Esophagus (tissue), 2 donors: Measurements from ENCODE around the gene SLC8A1. TPM values are rescaled to one million over a fixed set of nuclear protein-coding genes. Genes with fewer than 3 reads are reported as not detected.

Experiments used
- H3K27ac ChIP-seq, 2 donors: one replicate each; pipeline ENCODE4 v1.5.1; 2013; ENCODE audit warnings: low read depth in 2 of 2, mild to moderate bottlenecking in 2 of 2, inconsistent platforms in 1 of 2, low read length in 1 of 2, moderate library complexity in 1 of 2
- H3K27me3 ChIP-seq, 2 donors: one replicate each; pipeline ENCODE4 v1.6.1; 2013; ENCODE audit warnings: low read length in 2 of 2, control low read depth in 1 of 2, mild to moderate bottlenecking in 1 of 2; ENCODE audit not compliant: insufficient read depth in 2 of 2, control insufficient read depth in 1 of 2
- H3K36me3 ChIP-seq, 2 donors: one replicate each; pipeline ENCODE4 v1.6.1; 2013; ENCODE audit warnings: low read length in 1 of 2; ENCODE audit not compliant: control insufficient read depth in 2 of 2, insufficient read depth in 2 of 2
- H3K4me1 ChIP-seq, 2 donors: one replicate each; pipeline ENCODE4 v1.6.1; 2013; ENCODE audit warnings: low read length in 1 of 2; ENCODE audit not compliant: control insufficient read depth in 2 of 2, insufficient read depth in 2 of 2
- H3K4me3 ChIP-seq, 2 donors: one replicate each; pipeline ENCODE4 v1.5.1; 2013; ENCODE audit warnings: low read length in 2 of 2, mild to moderate bottlenecking in 2 of 2, low read depth in 1 of 2, moderate library complexity in 1 of 2
- H3K9me3 ChIP-seq, 2 donors: one replicate each; pipeline ENCODE4 v1.6.1; 2013; ENCODE audit warnings: mild to moderate bottlenecking in 2 of 2, low read depth in 1 of 2, low read length in 1 of 2, moderate library complexity in 1 of 2; ENCODE audit not compliant: control insufficient read depth in 2 of 2, insufficient read depth in 1 of 2
- WGBS, 2 donors: extraction: QIAGEN DNeasy Blood & Tissue Kit; methylation state at CpG; one replicate each; pipeline ENCODE4 v1.1.7; 2013; 5-methylcytosine and 5-hydroxymethylcytosine counted together
- polyA plus RNA-seq, 2 donors: library from polyadenylated mRNA; stranded (reverse); fragments of 200-250 nt; gene quantifications; one replicate each; pipeline ENCODE4 v1.2.3, GENCODE V29; 2013
- donor health status: healthy with polysubstance abuse.
- donor health status: Bipolar disorder and iron deficiency.

Gene SLC8A1
- polyA plus RNA-seq, 2 donors, result 0.26 to 0.73 TPM

DNA sequence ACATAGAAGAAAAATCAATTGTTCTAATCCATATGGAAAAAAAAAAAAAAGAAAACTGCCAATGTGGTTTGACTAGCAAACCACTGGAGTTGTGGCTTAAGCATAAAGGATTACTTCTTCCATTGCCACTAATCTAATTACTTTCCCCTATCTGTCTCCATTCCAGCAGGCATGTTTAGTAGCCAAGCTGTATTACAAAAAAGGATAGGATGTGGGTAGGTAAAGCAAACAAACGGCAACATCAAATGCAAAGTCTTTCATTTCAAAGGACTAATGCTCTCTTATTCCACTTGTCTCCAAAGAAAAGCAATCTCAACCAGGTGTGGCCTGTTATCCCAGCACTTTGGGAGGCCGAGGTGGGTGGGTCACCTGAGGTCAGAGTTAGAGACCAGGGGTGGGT, 36.5 kb downstream of the SLC8A1 start:
- no peak overlapping the region for H3K27ac ChIP-seq
- no peaks in the 10 kb centered on the region for H3K9me3 ChIP-seq
- H3K4me3 ChIP-seq, result no peak overlapping the region
- H3K27me3 ChIP-seq, result no peaks in the 10 kb centered on the region
- whole genome bisulfite sequencing, 2 donors, result 58 to 62% methylated on average over 2 of the region's 2 CpGs
- no peaks in the 10 kb centered on the region for H3K36me3 ChIP-seq
- H3K4me1 ChIP-seq, result no peaks in the 10 kb centered on the region

DNA sequence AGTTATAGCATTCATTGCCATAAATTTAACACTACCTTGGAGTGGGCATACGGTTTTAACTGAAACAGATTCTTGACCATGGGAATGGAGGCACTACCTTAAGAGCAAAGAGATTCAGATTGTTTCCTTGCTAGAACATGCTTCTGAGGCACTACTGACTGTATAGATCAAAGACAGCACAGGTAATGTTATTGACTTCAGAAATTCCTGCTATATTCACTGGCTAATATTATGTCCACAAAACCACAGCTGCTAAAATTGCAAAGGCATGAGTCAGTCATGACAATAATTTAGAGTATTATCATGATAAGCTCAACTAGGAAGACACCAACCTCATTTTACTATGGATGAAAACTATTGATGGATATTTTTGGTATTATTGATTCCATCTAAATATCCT, 39.4 kb downstream of the SLC8A1 start:
- no peaks in the 10 kb centered on the region for H3K27me3 ChIP-seq
- H3K36me3 ChIP-seq, result no peaks in the 10 kb centered on the region
- no peak overlapping the region for H3K27ac ChIP-seq
- H3K4me1 ChIP-seq, result no peaks in the 10 kb centered on the region
- 70 to 95% methylated on average over 1 of the region's 1 CpG for WGBS, 2 donors
- H3K9me3 ChIP-seq, result no peaks in the 10 kb centered on the region
- H3K4me3 ChIP-seq, result no peak overlapping the region

DNA sequence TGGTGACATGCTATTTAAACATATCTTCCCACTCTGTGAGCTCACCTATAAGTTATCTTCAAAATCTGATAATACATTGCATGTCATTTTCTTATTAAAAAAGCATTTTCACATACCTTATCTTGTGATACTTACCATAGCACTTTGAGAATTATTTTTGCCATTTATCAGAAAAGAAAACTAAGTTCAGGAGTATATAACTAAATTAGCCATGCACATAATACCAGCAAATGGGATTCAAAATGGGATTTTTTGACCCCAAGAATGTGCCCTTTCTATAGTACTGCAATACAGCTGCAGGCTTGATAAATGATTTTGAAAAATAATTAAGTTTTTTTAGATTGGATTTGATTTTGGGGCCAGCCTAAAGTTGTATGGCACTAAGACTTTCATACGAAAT, 41.2 kb downstream of the SLC8A1 start:
- no peaks in the 10 kb centered on the region for H3K36me3 ChIP-seq
- H3K27me3 ChIP-seq, result no peaks in the 10 kb centered on the region
- H3K4me1 ChIP-seq, result no peaks in the 10 kb centered on the region
- WGBS, 2 donors, result 82 to 86% methylated on average over 1 of the region's 1 CpG
- no peaks in the 10 kb centered on the region for H3K9me3 ChIP-seq
- no peak overlapping the region for H3K27ac ChIP-seq
- no peak overlapping the region for H3K4me3 ChIP-seq

DNA sequence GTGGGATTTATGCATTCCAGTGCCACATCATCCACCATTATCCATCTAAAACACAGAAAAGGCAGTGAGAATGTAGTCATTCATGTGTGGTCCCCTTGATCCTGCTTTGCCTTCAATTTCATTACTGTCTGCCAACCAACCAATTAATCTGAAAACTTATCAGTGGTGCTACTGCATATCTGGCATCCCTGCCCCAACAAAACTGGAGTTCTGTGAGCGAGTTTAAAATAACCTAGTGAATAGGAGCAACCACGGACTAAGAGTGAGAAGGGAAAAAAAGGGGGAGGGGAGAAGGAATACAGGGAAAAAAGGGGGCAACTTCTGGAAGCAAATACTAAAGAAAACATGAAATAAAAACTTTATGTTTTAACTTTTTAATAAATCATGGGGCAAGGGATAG, 42.2 kb downstream of the SLC8A1 start:
- H3K4me3 ChIP-seq, result no peak overlapping the region
- H3K4me1 ChIP-seq, result no peaks in the 10 kb centered on the region
- H3K9me3 ChIP-seq, result no peaks in the 10 kb centered on the region
- 67 to 86% methylated on average over 2 of the region's 2 CpGs for WGBS, 2 donors
- no peaks in the 10 kb centered on the region for H3K27me3 ChIP-seq
- no peak overlapping the region for H3K27ac ChIP-seq
- no peaks in the 10 kb centered on the region for H3K36me3 ChIP-seq

DNA sequence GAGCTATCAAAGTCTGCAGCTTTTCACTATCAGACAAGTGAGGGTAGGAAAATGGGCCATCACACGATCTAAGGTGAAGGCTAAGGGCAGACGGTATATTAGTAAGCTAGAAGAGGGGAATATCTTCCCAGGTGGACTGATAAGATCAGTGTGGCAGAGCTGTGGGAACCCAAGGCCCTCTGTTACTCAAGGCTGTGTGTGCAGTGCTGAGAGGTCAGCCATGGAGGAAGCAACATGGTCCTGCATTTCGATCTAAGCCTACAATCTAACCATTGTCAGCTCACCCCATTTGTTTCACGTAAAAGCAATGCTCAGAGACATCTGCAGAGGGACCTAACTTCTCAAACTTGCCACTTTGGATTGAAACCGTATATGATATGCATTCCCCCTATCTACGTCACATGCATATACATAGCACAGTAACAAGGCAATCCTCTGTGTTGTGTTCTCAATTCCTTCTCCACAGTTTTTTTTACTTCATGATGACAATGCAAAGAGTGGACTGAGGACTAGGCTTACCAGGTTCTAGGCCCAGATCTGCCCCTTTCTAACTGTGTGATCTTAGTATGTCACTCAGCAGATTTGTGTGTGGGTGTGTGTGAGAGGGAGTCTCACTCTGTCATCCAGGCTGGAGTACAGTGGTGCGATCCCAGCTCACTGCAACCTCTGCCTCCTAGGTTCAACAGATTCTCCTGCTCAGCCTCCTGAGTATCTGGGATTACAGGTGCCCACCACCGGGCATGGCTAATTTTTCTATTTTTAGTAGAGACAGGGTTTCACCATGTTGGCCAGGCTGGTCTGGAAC, 45.2 kb downstream of the SLC8A1 start:
- no peaks in the 10 kb centered on the region for H3K36me3 ChIP-seq
- H3K27me3 ChIP-seq, result no peaks in the 10 kb centered on the region
- no peaks in the 10 kb centered on the region for H3K4me1 ChIP-seq
- no peak overlapping the region for H3K4me3 ChIP-seq
- WGBS, 2 donors, result 90 to 94% methylated on average over 8 of the region's 8 CpGs
- no peak overlapping the region for H3K27ac ChIP-seq
- no peaks in the 10 kb centered on the region for H3K9me3 ChIP-seq

DNA sequence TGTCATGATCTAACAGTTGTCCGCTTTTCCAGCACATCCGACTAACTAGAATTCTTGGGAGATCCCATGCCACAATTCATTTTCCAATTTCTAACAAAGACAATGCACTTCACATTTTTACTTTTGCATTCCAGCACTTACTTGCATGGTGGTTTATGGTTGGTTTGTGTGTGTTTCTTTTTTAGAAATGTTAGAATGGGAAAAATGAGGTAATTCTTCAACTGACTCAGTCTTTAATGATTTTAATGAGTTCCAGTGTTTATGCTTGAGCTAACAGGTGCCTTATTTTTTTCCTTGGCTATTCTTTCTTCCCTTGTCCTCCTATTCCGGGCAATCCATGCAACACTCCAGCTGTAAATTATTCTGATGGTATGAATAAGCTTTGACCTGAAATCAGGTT, 46.4 kb downstream of the SLC8A1 start:
- Histone ChIP-seq H3K4me3 (no peak overlapping the region), H3K36me3 (no peaks in the 10 kb centered on the region), H3K9me3 (no peaks in the 10 kb centered on the region), H3K27me3 (no peaks in the 10 kb centered on the region), H3K27ac (no peak overlapping the region), H3K4me1 (peaks cover 0 to under 1% of the 10 kb centered on the region in 2 donors)
- WGBS, 2 donors, result 87 to 92% methylated on average over 3 of the region's 3 CpGs

DNA sequence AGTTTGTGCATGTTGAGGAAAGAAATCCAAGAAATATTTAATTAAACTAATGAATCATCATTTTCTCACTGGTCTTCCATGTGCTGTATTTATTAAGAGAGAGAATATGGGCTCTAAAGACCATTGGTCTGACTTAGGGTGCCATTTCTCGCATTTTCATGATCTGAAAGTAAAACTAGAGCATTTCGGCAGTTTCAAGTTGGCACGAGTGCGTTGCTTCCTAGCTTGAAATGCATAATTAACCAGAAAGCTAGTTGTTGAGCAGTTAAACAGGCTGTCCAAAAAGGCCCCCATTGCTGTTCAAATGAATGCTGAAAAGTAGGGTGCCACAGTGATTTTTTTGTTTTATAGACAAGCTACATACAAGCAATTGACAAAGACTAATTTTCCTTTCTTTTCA, 47.4 kb downstream of the SLC8A1 start:
- Histone ChIP-seq H3K9me3 (no peaks in the 10 kb centered on the region), H3K4me3 (no peak overlapping the region), H3K27ac (no peak overlapping the region), H3K4me1 (peaks cover 0 to 2% of the 10 kb centered on the region in 2 donors), H3K27me3 (no peaks in the 10 kb centered on the region), H3K36me3 (no peaks in the 10 kb centered on the region)
- 88 to 92% methylated on average over 4 of the region's 4 CpGs for WGBS, 2 donors

DNA sequence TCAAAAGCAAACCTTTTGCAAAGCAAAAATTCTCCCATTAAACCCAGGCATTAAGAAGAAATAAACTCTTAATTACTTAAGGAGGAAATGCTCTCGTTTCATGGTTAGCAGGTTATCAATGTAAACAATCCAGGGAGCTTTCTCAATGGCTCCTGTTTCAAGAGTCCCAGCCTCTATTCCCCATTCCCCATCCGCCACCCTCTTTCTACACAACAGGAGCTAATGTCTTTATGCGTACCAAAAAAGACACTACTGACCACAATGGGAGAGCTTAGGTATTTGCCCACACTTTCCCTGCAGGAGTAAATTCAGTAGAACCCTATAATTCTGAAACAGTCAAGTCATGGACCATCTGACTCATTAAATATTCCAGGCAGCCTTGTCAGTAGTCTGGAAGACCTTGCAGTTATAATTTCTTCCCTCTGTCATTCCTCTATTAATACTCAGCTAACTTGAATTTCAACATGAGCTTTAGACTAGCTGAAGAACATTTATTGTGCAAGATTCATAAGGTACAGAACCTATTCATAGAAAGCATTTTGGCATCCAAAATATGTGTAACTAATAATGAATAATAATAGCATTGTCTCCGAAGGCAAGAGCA, 48.6 kb downstream of the SLC8A1 start:
- Histone ChIP-seq H3K27ac (no peak overlapping the region), H3K9me3 (no peaks in the 10 kb centered on the region), H3K4me1 (peaks cover 0 to 2% of the 10 kb centered on the region in 2 donors), H3K27me3 (no peaks in the 10 kb centered on the region), H3K4me3 (no peak overlapping the region), H3K36me3 (no peaks in the 10 kb centered on the region)
- 76% methylated on average over 4 of the region's 4 CpGs for WGBS, 2 donors

DNA sequence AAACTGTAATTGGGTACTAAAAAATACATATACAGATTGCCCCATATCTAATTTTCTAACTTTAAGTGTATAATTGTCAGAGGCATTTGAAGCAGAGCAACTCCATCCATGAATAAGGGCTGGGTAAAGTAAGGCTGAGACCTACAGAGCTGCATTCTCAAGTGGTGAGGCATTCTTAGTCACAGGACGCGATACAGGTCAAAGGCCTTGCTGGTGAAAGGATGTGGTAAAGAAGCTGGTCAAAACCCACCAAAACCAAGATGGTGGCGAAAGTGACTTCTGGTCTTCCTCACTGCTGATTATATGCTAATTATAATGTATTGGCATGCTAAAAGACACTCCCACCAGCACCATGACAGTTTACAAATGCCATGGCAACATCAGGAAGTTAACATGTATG, 50.0 kb downstream of the SLC8A1 start:
- H3K36me3 ChIP-seq, result no peaks in the 10 kb centered on the region
- no peaks in the 10 kb centered on the region for H3K9me3 ChIP-seq
- no peak overlapping the region for H3K4me3 ChIP-seq
- no peaks in the 10 kb centered on the region for H3K27me3 ChIP-seq
- H3K27ac ChIP-seq, result no peak overlapping the region
- H3K4me1 ChIP-seq, result peaks cover 0 to 2% of the 10 kb centered on the region in 2 donors
- WGBS, 2 donors, result 79 to 83% methylated on average over 3 of the region's 3 CpGs
